Measurements from ENCODE around the gene CDH4.

Gene CDH4

GRCh38 chr20:61438285-61438684 is 186.2 kb downstream of the CDH4 start:
- Histone ChIP-seq H3K4me1 (ENCODE audit: control insufficient read depth, insufficient read depth, low read length, poor library complexity, severe bottlenecking) (peaks cover 50% of the 10 kb centered on the region), H3K36me3 (ENCODE audit: control insufficient read depth, insufficient read depth, low read length) (no peaks in the 10 kb centered on the region), H3K27ac (ENCODE audit: low read depth, low read length, severe bottlenecking) (peak overlapping the region; percentile 98), H3K4me3 (ENCODE audit: extremely low read depth, insufficient read depth, low read length, poor library complexity, severe bottlenecking) (no peak overlapping the region), H3K9me3 (ENCODE audit: control insufficient read depth, low read length) (no peaks in the 10 kb centered on the region)
- WGBS, 2 experiments (ENCODE audit: insufficient coverage in 2 of 2), result 82% methylated on average over 2 of the region's 3 CpGs; no CpG with 5 or more reads in 1 of the 2 experiments

DNA sequence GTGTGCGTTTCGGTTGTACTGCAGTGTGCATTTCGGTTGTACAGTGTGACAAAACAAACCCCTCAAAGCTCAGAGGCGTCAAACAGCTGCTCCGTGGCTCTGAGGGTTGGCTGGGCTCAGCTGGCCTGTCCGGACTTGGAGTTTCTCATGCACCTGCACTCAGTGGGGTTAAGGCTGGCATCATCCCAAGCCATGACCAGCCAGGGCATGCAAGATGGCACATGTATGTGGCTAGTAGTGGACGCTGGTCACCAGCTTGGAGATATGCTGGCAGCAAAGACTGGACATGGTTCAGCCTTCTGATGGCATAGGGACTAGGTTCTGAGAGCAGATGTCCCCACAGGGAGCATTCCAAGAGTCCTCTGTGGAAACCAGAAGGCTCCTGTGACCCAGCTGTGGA is 187.2 kb downstream of the CDH4 start:
- Histone ChIP-seq H3K4me3 (ENCODE audit: extremely low read depth, insufficient read depth, low read length, poor library complexity, severe bottlenecking) (no peak overlapping the region), H3K36me3 (ENCODE audit: control insufficient read depth, insufficient read depth, low read length) (no peaks in the 10 kb centered on the region), H3K27ac (ENCODE audit: low read depth, low read length, severe bottlenecking) (no peak overlapping the region), H3K9me3 (ENCODE audit: control insufficient read depth, low read length) (no peaks in the 10 kb centered on the region), H3K4me1 (ENCODE audit: control insufficient read depth, insufficient read depth, low read length, poor library complexity, severe bottlenecking) (peaks cover 47% of the 10 kb centered on the region)
- WGBS, 2 experiments (ENCODE audit: insufficient coverage in 2 of 2), result 91 to 98% methylated on average over 7 of the region's 7 CpGs

GRCh38 chr20:61440548-61441055 is 188.5 kb downstream of the CDH4 start:
- no peaks in the 10 kb centered on the region for H3K9me3 ChIP-seq (ENCODE audit: control insufficient read depth, low read length)
- 62 to 63% methylated on average over 14 of the region's 14 CpGs for WGBS, 2 experiments (ENCODE audit: insufficient coverage in 2 of 2)
- peaks cover 33% of the 10 kb centered on the region for H3K4me1 ChIP-seq (ENCODE audit: control insufficient read depth, insufficient read depth, low read length, poor library complexity, severe bottlenecking)
- H3K4me3 ChIP-seq (ENCODE audit: extremely low read depth, insufficient read depth, low read length, poor library complexity, severe bottlenecking), result no peak overlapping the region
- H3K36me3 ChIP-seq (ENCODE audit: control insufficient read depth, insufficient read depth, low read length), result no peaks in the 10 kb centered on the region
- no peak overlapping the region for H3K27ac ChIP-seq (ENCODE audit: low read depth, low read length, severe bottlenecking)

DNA sequence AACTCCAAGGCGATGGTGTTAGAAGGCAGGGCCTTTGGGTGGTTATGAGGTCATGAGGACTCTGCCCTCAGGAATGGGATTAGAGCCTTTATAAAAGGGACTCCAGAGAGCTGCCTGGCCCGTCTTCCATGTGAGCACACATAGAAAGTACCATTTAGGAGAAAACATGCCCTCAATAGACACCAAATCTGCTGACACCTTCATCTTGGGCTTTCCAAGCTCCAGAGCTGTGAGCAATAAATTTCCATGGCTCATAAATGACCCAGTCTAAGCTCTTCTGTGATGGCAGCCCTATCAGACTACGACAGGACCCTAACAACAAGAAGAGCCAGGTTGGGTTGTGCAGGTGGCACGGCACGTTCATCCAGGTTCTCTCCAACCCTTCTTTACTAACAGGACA is 189.5 kb downstream of the CDH4 start:
- H3K27ac ChIP-seq (ENCODE audit: low read depth, low read length, severe bottlenecking), result no peak overlapping the region
- H3K36me3 ChIP-seq (ENCODE audit: control insufficient read depth, insufficient read depth, low read length), result no peaks in the 10 kb centered on the region
- WGBS, 2 experiments (ENCODE audit: insufficient coverage in 2 of 2), result 92 to 96% methylated on average over 4 to 5 of the region's 5 CpGs
- H3K4me1 ChIP-seq (ENCODE audit: control insufficient read depth, insufficient read depth, low read length, poor library complexity, severe bottlenecking), result peaks cover 25% of the 10 kb centered on the region
- no peaks in the 10 kb centered on the region for H3K9me3 ChIP-seq (ENCODE audit: control insufficient read depth, low read length)
- H3K4me3 ChIP-seq (ENCODE audit: extremely low read depth, insufficient read depth, low read length, poor library complexity, severe bottlenecking), result no peak overlapping the region

DNA sequence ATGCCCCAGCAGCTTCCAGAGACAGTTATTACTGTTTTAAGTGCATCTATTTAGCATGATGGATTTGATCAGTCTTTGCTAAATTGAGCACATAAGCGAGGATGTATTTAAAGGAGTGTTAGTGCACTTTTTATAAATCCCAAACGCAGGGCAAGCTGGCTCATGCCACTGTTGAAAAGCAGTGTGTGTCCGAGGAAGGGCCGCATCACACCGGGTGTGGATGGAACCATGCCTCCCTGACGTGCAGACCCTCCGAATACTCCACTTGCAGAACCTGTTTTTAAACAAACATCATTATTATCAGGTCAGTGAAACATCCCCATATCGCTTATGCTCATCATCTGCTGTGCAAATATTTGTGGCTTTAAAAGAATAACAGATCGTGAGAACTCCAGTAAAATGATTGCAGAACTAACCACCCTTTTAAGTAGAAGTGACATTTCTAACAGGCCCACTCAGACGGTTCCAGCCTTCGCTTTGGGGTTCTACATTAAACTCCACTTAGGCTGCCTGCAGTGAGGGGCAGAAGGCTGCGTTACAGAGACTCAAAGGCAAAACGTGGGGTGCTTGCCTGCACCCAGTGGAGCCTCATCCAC is 190.1 kb downstream of the CDH4 start:
- 83 to 84% methylated on average over 13 of the region's 13 CpGs for WGBS, 2 experiments (ENCODE audit: insufficient coverage in 2 of 2)
- Histone ChIP-seq H3K4me1 (ENCODE audit: control insufficient read depth, insufficient read depth, low read length, poor library complexity, severe bottlenecking) (peaks cover 21% of the 10 kb centered on the region), H3K36me3 (ENCODE audit: control insufficient read depth, insufficient read depth, low read length) (no peaks in the 10 kb centered on the region), H3K9me3 (ENCODE audit: control insufficient read depth, low read length) (no peaks in the 10 kb centered on the region), H3K27ac (ENCODE audit: low read depth, low read length, severe bottlenecking) (no peak overlapping the region), H3K4me3 (ENCODE audit: extremely low read depth, insufficient read depth, low read length, poor library complexity, severe bottlenecking) (no peak overlapping the region)

GRCh38 chr20:61442718-61443117 is 190.7 kb downstream of the CDH4 start:
- H3K4me3 ChIP-seq (ENCODE audit: extremely low read depth, insufficient read depth, low read length, poor library complexity, severe bottlenecking), result no peak overlapping the region
- no CpG with 5 or more reads among the region's 6 CpGs for WGBS, 2 experiments (ENCODE audit: insufficient coverage in 2 of 2)
- no peaks in the 10 kb centered on the region for H3K36me3 ChIP-seq (ENCODE audit: control insufficient read depth, insufficient read depth, low read length)
- H3K27ac ChIP-seq (ENCODE audit: low read depth, low read length, severe bottlenecking), result no peak overlapping the region
- H3K4me1 ChIP-seq (ENCODE audit: control insufficient read depth, insufficient read depth, low read length, poor library complexity, severe bottlenecking), result peaks cover 16% of the 10 kb centered on the region
- no peaks in the 10 kb centered on the region for H3K9me3 ChIP-seq (ENCODE audit: control insufficient read depth, low read length)

DNA sequence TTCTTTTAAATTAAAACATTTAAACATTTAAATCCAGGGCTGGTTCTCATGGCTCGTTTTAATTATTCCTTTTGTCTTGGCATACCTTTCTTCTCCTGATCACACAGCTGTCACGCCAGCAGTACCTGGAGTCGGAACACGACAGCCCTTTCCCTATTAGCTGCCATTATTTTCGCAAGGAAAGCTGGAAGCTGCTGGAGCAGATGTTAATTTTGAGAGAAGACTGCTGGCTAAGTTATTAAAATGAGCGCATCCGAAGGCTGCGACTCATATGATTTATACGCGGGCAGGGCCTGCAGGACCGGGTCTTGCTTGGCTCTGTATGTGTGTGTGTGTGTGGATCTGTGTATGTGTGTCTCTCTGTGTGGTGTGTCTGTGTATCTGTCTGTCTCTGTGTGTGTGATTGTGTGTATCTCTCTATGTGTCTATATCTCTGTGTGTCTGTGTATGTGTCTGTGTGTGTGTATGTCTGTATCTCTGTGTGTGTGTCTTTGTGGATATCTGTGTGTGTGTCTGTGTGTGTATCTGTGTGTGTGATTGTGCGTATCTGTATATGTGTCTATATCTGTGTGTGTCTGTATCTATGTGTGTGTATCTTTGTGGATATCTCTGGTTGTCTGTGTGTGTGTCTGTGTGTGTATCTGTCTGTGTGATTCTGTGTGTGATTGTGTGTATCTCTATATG is 191.5 kb downstream of the CDH4 start:
- no peak overlapping the region for H3K27ac ChIP-seq (ENCODE audit: low read depth, low read length, severe bottlenecking)
- no peaks in the 10 kb centered on the region for H3K9me3 ChIP-seq (ENCODE audit: control insufficient read depth, low read length)
- H3K36me3 ChIP-seq (ENCODE audit: control insufficient read depth, insufficient read depth, low read length), result no peaks in the 10 kb centered on the region
- H3K4me3 ChIP-seq (ENCODE audit: extremely low read depth, insufficient read depth, low read length, poor library complexity, severe bottlenecking), result no peak overlapping the region
- WGBS, 2 experiments (ENCODE audit: insufficient coverage in 2 of 2), result 91 to 93% methylated on average over 8 to 9 of the region's 12 CpGs
- peaks cover 7% of the 10 kb centered on the region for H3K4me1 ChIP-seq (ENCODE audit: control insufficient read depth, insufficient read depth, low read length, poor library complexity, severe bottlenecking)

GRCh38 chr20:61444637-61445036 is 192.6 kb downstream of the CDH4 start:
- H3K9me3 ChIP-seq (ENCODE audit: control insufficient read depth, low read length), result no peaks in the 10 kb centered on the region
- WGBS, 2 experiments (ENCODE audit: insufficient coverage in 2 of 2), result 58 to 70% methylated on average over 3 to 5 of the region's 5 CpGs
- no peak overlapping the region for H3K4me3 ChIP-seq (ENCODE audit: extremely low read depth, insufficient read depth, low read length, poor library complexity, severe bottlenecking)
- no peaks in the 10 kb centered on the region for H3K36me3 ChIP-seq (ENCODE audit: control insufficient read depth, insufficient read depth, low read length)
- no peak overlapping the region for H3K27ac ChIP-seq (ENCODE audit: low read depth, low read length, severe bottlenecking)
- H3K4me1 ChIP-seq (ENCODE audit: control insufficient read depth, insufficient read depth, low read length, poor library complexity, severe bottlenecking), result peaks cover under 1% of the 10 kb centered on the region

- Histone ChIP-seq H3K36me3 (ENCODE audit: control insufficient read depth, insufficient read depth, low read length) (no peaks in the 10 kb centered on the region), H3K9me3 (ENCODE audit: control insufficient read depth, low read length) (no peaks in the 10 kb centered on the region), H3K4me3 (ENCODE audit: extremely low read depth, insufficient read depth, low read length, poor library complexity, severe bottlenecking) (no peak overlapping the region), H3K27ac (ENCODE audit: low read depth, low read length, severe bottlenecking) (no peak overlapping the region), H3K4me1 (ENCODE audit: control insufficient read depth, insufficient read depth, low read length, poor library complexity, severe bottlenecking) (peaks cover 4% of the 10 kb centered on the region)
- WGBS, 2 experiments (ENCODE audit: insufficient coverage in 2 of 2), result 65 to 73% methylated on average over 4 to 5 of the region's 6 CpGs
These were observed 193.1 kb downstream of the CDH4 start for GRCh38 chr20:61445138-61445537.

DNA sequence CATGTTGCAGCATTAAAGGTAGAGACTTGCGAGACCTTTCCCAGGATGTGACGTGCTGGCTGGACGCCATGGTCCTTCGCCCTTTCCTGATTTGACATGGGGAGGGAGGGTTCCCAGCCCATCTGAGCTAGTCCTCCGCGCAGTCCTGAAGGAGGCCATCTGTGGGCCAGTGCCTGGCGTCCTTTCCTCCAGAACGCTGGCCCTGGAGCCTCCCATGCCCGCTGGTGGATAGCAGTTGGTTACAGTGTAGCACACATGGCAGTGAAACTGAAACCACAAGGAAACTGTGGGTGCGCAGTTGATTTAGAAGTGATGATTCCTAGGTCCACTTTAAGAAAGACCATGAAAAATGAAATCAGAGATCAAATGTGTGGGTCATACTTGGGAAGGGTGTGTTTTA is 193.7 kb downstream of the CDH4 start:
- peaks cover 8% of the 10 kb centered on the region for H3K4me1 ChIP-seq (ENCODE audit: control insufficient read depth, insufficient read depth, low read length, poor library complexity, severe bottlenecking)
- no peaks in the 10 kb centered on the region for H3K9me3 ChIP-seq (ENCODE audit: control insufficient read depth, low read length)
- WGBS, 2 experiments (ENCODE audit: insufficient coverage in 2 of 2), result 93 to 96% methylated on average over 5 to 10 of the region's 10 CpGs
- H3K4me3 ChIP-seq (ENCODE audit: extremely low read depth, insufficient read depth, low read length, poor library complexity, severe bottlenecking), result no peak overlapping the region
- H3K36me3 ChIP-seq (ENCODE audit: control insufficient read depth, insufficient read depth, low read length), result no peaks in the 10 kb centered on the region
- H3K27ac ChIP-seq (ENCODE audit: low read depth, low read length, severe bottlenecking), result no peak overlapping the region

DNA sequence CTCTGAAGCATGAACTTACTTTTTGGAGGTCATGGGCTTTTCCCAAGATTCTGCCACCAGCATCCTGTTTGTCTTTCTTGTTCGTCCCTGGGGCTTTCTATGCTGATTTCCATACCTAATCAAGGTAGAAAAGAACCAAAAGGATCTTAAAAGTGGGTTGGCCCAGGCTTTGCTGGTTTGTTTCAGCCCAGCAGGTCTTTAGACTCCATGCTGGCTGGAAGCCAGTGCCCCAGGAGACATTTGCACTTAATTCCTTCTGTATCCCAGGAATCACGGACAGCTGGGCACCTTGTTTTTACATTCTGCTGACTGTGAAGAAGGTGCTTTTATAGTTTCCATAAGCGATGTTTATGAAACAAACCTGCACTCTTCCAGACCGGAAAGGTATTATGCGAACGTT is 195.9 kb downstream of the CDH4 start:
- WGBS, 2 experiments (ENCODE audit: insufficient coverage in 2 of 2), result 43 to 67% methylated on average over 3 to 5 of the region's 6 CpGs
- Histone ChIP-seq H3K4me1 (ENCODE audit: control insufficient read depth, insufficient read depth, low read length, poor library complexity, severe bottlenecking) (peaks cover 8% of the 10 kb centered on the region), H3K36me3 (ENCODE audit: control insufficient read depth, insufficient read depth, low read length) (no peaks in the 10 kb centered on the region), H3K4me3 (ENCODE audit: extremely low read depth, insufficient read depth, low read length, poor library complexity, severe bottlenecking) (no peak overlapping the region), H3K27ac (ENCODE audit: low read depth, low read length, severe bottlenecking) (no peak overlapping the region), H3K9me3 (ENCODE audit: control insufficient read depth, low read length) (no peaks in the 10 kb centered on the region)

Measured in mesodermal cell (in vitro differentiated cells).